HG03175 (cell line): ENCODE results near the gene KCNK13.
"Not testable (repeated sequence)": the region's sequence is repeated elsewhere in the genome, so short reads cannot be mapped to it uniquely, and the experiment has no call there.

Experiments
- ATAC-seq: cut with Tn5 transposase; IDR thresholded peaks from one replicate; pipeline ENCODE4 v1.9.1; 2021; ENCODE audit warnings: mild to moderate bottlenecking, moderate library complexity; ENCODE audit not compliant: unreplicated experiment

The KCNK13 gene

DNA sequence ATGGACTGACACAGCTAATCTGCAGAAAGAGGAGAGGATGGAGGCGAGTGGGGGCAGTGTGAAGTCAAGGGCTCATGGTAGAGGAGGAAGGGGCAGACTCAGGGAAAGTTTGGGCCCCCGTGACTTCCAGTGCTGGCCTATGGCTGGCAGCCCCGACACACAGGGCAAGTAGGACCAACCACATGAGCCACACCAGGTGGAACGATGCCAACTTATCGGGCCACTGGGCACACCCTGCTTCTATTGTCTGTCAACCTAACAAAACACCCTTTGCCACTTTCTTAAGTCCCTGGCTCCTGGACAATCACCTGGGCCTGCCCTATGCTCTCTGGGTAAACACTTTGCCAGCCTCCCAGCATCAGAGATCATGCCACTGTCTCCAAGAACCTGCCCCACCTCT lies 129.4 kb downstream of the KCNK13 start:
- ATAC-seq: no peak

DNA sequence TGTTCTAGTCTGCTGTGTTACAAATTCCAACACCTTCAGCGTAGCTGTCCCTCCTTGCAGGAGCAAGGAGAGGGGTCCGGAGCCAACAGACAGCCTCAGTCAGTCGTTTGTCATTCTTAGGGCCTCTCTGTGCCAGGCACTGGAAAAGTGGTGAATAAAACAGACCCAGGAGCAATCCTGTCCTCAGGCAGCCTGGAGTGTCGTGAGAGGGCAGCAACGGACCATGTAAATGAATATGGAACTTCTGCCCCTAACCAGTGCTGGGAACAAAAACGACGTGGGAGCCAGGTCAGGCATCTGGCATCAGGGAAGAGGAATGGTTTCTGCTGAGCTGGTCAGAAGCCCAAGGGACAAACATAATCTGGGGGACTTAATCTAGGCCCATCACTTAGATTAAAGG lies 129.8 kb downstream of the KCNK13 start:
- ATAC-seq: no peak

DNA sequence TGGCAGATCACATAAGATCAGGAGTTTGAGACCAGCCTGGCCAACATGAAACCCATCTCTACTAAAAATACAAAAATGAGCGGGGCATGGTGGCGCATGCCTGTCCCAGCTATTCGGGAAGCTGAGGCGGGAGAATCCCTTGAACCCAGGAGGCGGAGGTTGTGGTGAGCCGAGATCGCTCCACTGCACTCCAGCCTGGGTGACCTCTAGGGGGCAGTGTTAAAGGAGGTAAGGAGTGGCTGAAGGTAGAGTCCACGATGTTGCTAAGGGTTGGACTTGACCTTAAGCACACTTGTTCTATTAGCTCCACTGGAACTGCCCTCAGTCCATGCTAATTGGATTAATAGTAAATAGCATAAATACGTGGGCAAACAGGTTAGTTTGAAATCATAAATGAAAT lies 132.1 kb downstream of the KCNK13 start:
- ATAC-seq: no peak

DNA sequence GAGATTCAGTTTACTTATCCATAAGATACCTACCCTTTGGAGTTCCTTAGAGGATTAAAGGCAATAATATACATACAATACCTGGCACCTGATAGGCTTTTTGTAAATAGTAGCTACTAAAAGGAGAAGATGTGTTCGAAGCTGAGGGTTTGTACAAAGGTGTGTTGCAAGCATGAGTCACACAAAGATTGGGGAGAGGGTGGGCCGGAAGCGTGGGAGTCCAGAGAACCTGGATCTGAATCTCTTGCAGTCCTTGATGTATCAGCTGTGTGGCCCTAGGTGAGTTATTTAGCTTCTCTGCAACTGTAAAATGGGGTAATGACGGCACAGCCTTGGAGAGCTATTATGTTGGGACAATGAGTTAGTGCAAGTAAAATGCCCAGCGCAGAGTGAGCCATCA lies 132.9 kb downstream of the KCNK13 start:
- no peak for ATAC-seq

DNA sequence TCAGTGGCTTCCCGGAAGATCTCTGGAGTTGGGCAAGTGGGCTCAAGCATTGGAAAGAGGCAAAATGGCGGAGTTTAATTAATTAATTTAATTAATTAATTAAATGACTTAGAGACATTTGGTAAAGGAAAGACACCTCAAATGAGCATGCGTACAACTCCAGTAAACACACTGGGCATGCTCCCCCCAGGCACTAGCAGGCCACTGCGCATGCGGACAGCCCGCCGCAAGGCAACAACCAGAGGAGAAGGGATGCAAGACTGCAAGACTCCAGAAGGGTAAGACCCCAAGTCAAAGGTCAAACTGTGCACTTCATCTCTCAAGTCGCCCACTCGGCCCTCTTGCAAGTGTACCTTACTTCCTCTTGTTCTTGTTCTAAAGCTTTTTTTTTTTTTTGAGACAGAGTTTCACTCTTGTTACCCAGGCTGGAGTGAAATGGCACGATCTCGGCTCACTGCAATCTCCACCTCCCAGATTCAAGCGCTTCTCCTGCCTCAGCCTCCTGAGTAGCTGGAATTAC lies 136.8 kb downstream of the KCNK13 start:
- no peak for ATAC-seq

DNA sequence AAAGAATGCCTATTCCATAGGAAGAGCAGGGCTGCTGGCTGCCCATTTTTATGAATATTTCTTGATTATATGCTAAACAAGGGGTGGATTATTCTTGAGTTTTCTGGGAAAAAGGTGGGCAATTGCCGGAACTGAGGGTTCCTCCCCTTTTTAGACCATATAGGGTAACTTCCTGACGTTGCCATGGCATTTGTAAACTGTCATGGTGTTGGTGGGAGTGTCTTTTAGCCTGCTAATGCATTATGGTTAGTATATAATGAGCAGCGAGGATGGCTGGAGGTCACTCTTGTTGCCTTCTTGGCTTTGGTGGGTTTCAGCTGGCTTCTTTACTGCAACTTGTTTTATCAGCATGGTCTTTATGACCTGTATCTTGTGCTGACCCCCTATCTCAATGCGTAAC lies 138.8 kb downstream of the KCNK13 start:
- ATAC-seq: not testable (repeated sequence)

DNA sequence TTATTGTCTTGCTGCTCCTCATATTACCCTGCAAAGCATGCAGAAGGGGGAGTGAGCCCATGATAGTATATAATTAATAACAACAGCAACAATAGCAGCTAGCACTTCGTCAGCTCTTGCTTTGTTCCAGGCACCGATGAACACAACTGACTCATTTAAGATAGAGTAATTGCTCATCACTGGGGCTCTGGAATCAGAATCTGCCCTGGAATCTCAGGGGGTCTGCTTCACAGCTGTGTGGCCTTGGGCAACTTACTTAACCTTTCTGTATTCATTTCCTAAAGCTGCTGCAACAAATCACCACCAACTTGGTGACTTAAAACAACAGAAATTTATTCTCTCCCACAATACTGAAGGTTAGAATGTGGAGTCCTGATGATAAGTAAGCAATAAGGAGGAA lies 139.6 kb downstream of the KCNK13 start:
- ATAC-seq: no peak

DNA sequence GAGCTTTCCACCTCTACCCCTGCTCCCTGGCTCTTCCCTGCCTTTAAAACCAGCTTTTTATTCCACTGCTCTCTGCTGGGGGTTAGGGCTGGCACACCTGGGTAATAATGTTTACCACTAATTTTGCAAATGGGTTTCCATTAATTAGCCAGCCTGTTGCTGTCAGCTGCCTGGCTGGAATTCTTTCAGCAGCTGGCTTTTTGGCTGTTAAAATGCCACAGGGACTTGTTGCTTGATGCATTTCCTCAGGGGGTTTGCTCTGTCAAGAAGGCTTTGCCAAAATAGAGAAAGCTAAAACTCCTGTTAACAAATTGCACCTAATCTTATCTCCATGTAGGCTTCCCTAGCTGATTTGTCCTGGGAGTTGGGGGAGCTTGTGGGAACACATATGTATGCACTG lies 142.7 kb downstream of the KCNK13 start:
- ATAC-seq: no peak

DNA sequence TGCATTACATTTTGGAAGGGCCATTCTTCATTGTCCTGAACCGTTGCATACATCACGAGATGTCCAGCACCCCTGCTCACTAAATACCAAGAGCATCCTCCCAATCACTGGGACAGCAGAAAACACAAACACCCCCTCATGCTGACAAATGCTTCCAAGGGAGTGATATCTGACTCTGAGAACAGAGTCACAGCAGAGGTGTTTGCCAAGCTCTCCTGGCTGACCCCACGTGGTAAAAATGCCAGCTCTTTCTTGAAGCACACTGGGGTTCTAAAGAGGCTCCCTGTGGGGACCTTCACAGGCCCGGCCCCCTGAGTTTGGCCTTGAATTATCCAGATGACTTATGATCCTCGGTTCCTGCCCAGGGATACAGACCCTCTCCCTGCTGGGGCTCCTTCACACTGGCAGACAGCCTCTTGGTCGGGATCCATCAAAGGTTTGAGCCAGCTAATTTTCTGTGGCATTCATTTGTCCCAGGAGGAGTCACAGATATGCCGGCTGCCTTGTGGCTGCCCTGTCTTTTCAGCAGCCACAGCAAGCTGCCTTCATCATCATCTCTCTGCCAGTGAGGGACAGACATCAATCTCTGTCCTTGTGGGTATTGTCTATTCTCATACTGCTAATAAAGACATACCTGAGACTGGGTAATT lies 151.4 kb downstream of the KCNK13 start:
- ATAC-seq: no peak

DNA sequence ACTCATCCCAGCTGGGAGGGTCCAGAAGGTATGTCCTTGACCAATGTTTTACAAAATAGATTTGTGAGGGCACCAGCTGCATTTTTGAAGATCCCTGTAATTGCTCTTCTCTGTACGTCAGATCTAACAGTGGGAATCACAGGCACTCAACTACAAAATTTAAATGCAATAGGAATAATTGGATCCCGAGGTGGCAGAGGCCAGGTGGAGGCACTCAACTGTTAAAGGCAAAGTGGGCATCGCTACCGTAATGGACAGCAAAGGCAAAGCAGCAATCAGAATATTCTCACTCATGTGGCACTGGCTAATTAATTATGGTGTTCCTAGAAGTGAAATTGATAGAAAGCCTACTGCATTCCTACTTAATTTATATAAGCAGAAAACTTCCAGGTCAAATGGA lies 166.7 kb downstream of the KCNK13 start:
- ATAC-seq: no peak

DNA sequence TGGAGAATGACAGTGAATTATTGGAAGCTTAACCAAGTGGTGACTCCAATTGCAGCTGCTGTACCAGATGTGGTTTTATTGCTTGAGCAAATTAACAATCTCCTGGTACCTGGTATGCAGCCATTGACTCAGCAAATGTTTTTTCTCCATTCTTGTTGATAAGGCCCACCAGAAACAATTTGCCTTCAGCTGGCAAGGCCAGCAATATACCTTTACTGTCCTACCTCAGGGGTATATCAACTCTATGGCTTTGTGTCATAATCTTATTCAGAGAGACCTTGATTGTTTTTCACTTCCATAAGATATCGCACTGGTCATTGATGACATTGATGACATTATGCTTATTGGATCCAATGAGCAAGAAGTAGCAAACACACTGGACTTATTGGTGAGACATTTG lies 168.1 kb downstream of the KCNK13 start:
- ATAC-seq: not testable (repeated sequence)
